HepG2 (cell line): ENCODE data around the gene RHBG. TPM values are rescaled to one million over a fixed set of nuclear protein-coding genes. Genes with fewer than 3 reads are reported as not detected.
A peak's percentile ranks its signal among the peaks of the same experiment; 100 is the strongest.

Experiments
- ATAC-seq: fragments of 200-7000 bp; cut with Tn5 transposase; 3 replicates; pipeline ENCODE4 v1.9.1; 2020; ENCODE audit warnings: mild to moderate bottlenecking, moderate library complexity
- Bru-seq: library from RNA; stranded (reverse); fragments of 400-500 nt; gene quantifications from one replicate; lab custom pipeline; 2021; lab: Mats Ljungman, UMichigan
- BruChase-seq, 2 experiments: library from RNA; stranded (reverse); fragments of 400-500 nt; gene quantifications; one replicate each; lab custom pipeline; 2021; lab: Mats Ljungman, UMichigan
- BruUV-seq: library from RNA; stranded (reverse); fragments of 400-500 nt; replicated peaks from 2 replicates; lab custom pipeline; 2021; lab: Mats Ljungman, UMichigan
- CTCF ChIA-PET: fragments of 300-600 bp; formaldehyde crosslinking; extraction: SDS; loops from one replicate; lab custom pipeline; 2021; ENCODE audit warnings: low total read pairs, inconsistent platforms, low intra/inter-chr PET ratio; lab: Yijun Ruan, JAX
- POLR2A ChIA-PET: fragments of 350-600 bp; sonication (Branson Sonifier 250); formaldehyde crosslinking; loops from one replicate; lab custom pipeline; 2020; ENCODE audit warnings: antibody characterized with exemption, inconsistent platforms; lab: Yijun Ruan, JAX
- DNase-seq: peaks from one replicate; pipeline ENCODE4 v3.0.0-alpha.2; 2015; ENCODE audit warnings: low spot score
- FAIRE-seq: peaks from 3 replicates; lab custom pipeline; 2011; peaks lifted over from hg19 to GRCh38; lab: Jason Lieb, UNC
- H2AFZ ChIP-seq: one replicate; pipeline ENCODE4 v1.6.1; 2011; ENCODE audit warnings: low read length, inconsistent platforms
- H3K27ac ChIP-seq: fragments of 300-600 bp; 3 replicates; pipeline ENCODE4 v1.8.0; 2011; ENCODE audit warnings: mixed run types, mild to moderate bottlenecking, mixed read lengths, low read length, inconsistent platforms; ENCODE audit not compliant: insufficient read depth; ENCODE audit errors: extremely low read length
- H3K27me3 ChIP-seq, 2 experiments: fragments of 200-600 bp in 1 of 2; 2 replicates in 1 of 2; 3 replicates in 1 of 2; pipeline versions ENCODE4 v1.6.0 to v1.8.0; 2011; ENCODE audit warnings: low read length in 2 of 2, mild to moderate bottlenecking in 2 of 2, moderate library complexity in 2 of 2, inconsistent platforms in 1 of 2; ENCODE audit not compliant: insufficient read depth in 2 of 2, control insufficient read depth in 1 of 2
- H3K36me3 ChIP-seq, 2 experiments: fragments of 200-600 bp in 1 of 2; replicated peaks in 1 of 2; 2 replicates in 1 of 2; 3 replicates in 1 of 2; pipeline versions ENCODE4 v1.5.1 to v1.8.0; 2011; ENCODE audit warnings: low read length in 2 of 2, inconsistent platforms in 1 of 2; ENCODE audit not compliant: insufficient read depth in 2 of 2, control insufficient read depth in 1 of 2
- H3K4me1 ChIP-seq: 2 replicates; pipeline ENCODE4 v1.5.1; 2012; ENCODE audit warnings: low read length, inconsistent platforms; ENCODE audit not compliant: insufficient read depth
- H3K4me2 ChIP-seq: 2 replicates; pipeline ENCODE4 v1.6.0; 2011; ENCODE audit warnings: low read depth, low read length, inconsistent platforms
- H3K4me3 ChIP-seq, 3 experiments: fragments of 200-600 bp in 1 of 3; sonication (generic), shearing (Covaris generic) in 1 of 3; replicated peaks in 1 of 3; 2 replicates each; pipeline ENCODE4 v1.5.1; 2011 to 2016; ENCODE audit warnings: low read length in 3 of 3, inconsistent platforms in 2 of 3, low read depth in 2 of 3, mild to moderate bottlenecking in 2 of 3, control low read depth in 1 of 3, mixed read lengths in 1 of 3; ENCODE audit not compliant: insufficient read depth in 1 of 3
- H3K79me2 ChIP-seq: one replicate; pipeline ENCODE4 v1.6.1; 2011; ENCODE audit warnings: low read length, inconsistent platforms; ENCODE audit not compliant: insufficient read depth
- H3K9ac ChIP-seq: 2 replicates; pipeline ENCODE4 v1.6.0; 2011; ENCODE audit warnings: mild to moderate bottlenecking, low read depth, low read length, inconsistent platforms; ENCODE audit not compliant: insufficient read depth
- H3K9me3 ChIP-seq: 2 replicates; pipeline ENCODE4 v1.5.1; 2012; ENCODE audit warnings: mild to moderate bottlenecking, low read length
- H4K20me1 ChIP-seq: 2 replicates; pipeline ENCODE4 v1.6.0; 2011; ENCODE audit warnings: inconsistent platforms, mild to moderate bottlenecking, low read length, moderate library complexity; ENCODE audit not compliant: insufficient read depth
- ASH2L ChIP-seq: fragments of 300-600, 200-600 bp; sonication (generic); IDR thresholded peaks from 2 replicates; pipeline ENCODE4 v1.7.0; 2017; ENCODE audit warnings: low read depth, mild to moderate bottlenecking, moderate library complexity, mixed read lengths, low read length; ENCODE audit not compliant: insufficient read length
- FOXK1 ChIP-seq: sonication (generic); formaldehyde crosslinking; IDR thresholded peaks from 2 replicates; pipeline ENCODE4 v1.4.0; 2020; ENCODE audit warnings: low read depth, missing genetic modification reagents, borderline replicate concordance
- IKZF4 ChIP-seq: sonication (generic); formaldehyde crosslinking; IDR thresholded peaks from 2 replicates; pipeline ENCODE4 v1.5.1; 2020; ENCODE audit warnings: borderline replicate concordance, mild to moderate bottlenecking, low read depth, missing genetic modification reagents; ENCODE audit errors: not compliant biosample characterization
- JDP2 ChIP-seq: sonication (generic); formaldehyde crosslinking; IDR thresholded peaks from 2 replicates; pipeline ENCODE4 v1.8.1; 2022; ENCODE audit warnings: missing genetic modification reagents, borderline replicate concordance
- MED8 ChIP-seq: sonication (generic); formaldehyde crosslinking; IDR thresholded peaks from 2 replicates; pipeline ENCODE4 v1.8.1; 2023; ENCODE audit warnings: mild to moderate bottlenecking, missing genetic modification reagents; ENCODE audit not compliant: insufficient replicate concordance
- NFIB ChIP-seq: sonication (generic); formaldehyde crosslinking; IDR thresholded peaks from 2 replicates; pipeline ENCODE4 v1.9.0; 2021; ENCODE audit warnings: missing genetic modification reagents, mild to moderate bottlenecking, borderline replicate concordance
- RBFOX2 ChIP-seq: fragments of 200-400 bp; formaldehyde crosslinking; IDR thresholded peaks from 2 replicates; pipeline ENCODE4 v1.6.1; 2017; ENCODE audit warnings: low read depth, mild to moderate bottlenecking, low read length
- SETDB1 ChIP-seq: sonication (generic); formaldehyde crosslinking; IDR thresholded peaks from 2 replicates; pipeline ENCODE4 v1.5.1; 2020; ENCODE audit warnings: missing genetic modification reagents, mild to moderate bottlenecking, borderline replicate concordance
- ZBTB1 ChIP-seq: sonication (generic); formaldehyde crosslinking; IDR thresholded peaks from 2 replicates; pipeline ENCODE4 v1.4.0; 2020; ENCODE audit warnings: missing genetic modification reagents, borderline replicate concordance
- ZNF414 ChIP-seq: sonication (generic); formaldehyde crosslinking; IDR thresholded peaks from 2 replicates; pipeline ENCODE4 v1.5.0; 2020; ENCODE audit warnings: missing genetic modification reagents
- ZNF431 ChIP-seq: sonication (generic); formaldehyde crosslinking; IDR thresholded peaks from 2 replicates; pipeline ENCODE4 v1.9.0; 2022; ENCODE audit warnings: missing genetic modification reagents, low read depth, mild to moderate bottlenecking, borderline replicate concordance
- WGBS: methylation state at CpG from one replicate; pipeline ENCODE4 v1.1.6; 2017; ENCODE audit warnings: low lambda C conversion rate; 5-methylcytosine and 5-hydroxymethylcytosine counted together
- in situ Hi-C: cut with HindIII; loops from 2 replicates; pipeline ENCODE4 v1.10.0; 2017; ENCODE audit warnings: low pct_unique_long_range_greater_than_20kb; ENCODE audit not compliant: extremely low pct_ligation_motif_present
- intact Hi-C: fragments of 100-400 bp; cut with micrococcal nuclease; formaldehyde crosslinking; loops from one replicate; pipeline ENCODE4 v1.10.0; 2022; ENCODE audit not compliant: unreplicated experiment
- long read RNA-seq, 2 experiments: library from RNA in 1 of 2; library from polyadenylated mRNA in 1 of 2; stranded (forward) in 1 of 2; unstranded in 1 of 2; transcript quantifications; one replicate each; pipeline ENCODE4 v2.0.0, GENCODE V29; 2019 to 2022
- polyA minus RNA-seq, 3 experiments: library from RNA; depleted of rRNA, polyadenylated mRNA; stranded (reverse); fragments of >200 nt; gene quantifications; 2 replicates each; pipeline ENCODE4 v1.2.3, GENCODE V29; 2011; ENCODE audit warnings: low replicate concordance in 1 of 3
- polyA plus RNA-seq, 8 experiments: library from polyadenylated mRNA; depleted of rRNA in 3 of 8; stranded (reverse) in 7 of 8; unstranded in 1 of 8; fragments of >200 nt; fragmentation: Illumina TruSeq in 4 of 8; extraction: Trizol in 4 of 8; gene quantifications; 2 replicates each; pipeline versions ENCODE4 v1.2.1 to v1.2.3, GENCODE V29; 2011 to 2016; ENCODE audit warnings: low read depth in 4 of 8, missing spikeins in 1 of 8, mixed read lengths in 1 of 8; ENCODE audit not compliant: insufficient read depth in 1 of 8
- total RNA-seq, 5 experiments: library from RNA; depleted of rRNA; stranded (reverse); fragments of >200 nt; fragmentation: Illumina TruSeq; extraction: Trizol; gene quantifications; 2 replicates each; pipeline ENCODE4 v1.2.3, GENCODE V29; 2016; ENCODE audit warnings: low read depth in 1 of 5
- TF ChIP-seq, protein P1 (sequence below): sonication (generic); formaldehyde crosslinking; IDR thresholded peaks from 2 replicates; pipeline ENCODE4 v1.9.0; 2021; ENCODE audit warnings: missing genetic modification reagents, mild to moderate bottlenecking, borderline replicate concordance

Gene RHBG, protein sequence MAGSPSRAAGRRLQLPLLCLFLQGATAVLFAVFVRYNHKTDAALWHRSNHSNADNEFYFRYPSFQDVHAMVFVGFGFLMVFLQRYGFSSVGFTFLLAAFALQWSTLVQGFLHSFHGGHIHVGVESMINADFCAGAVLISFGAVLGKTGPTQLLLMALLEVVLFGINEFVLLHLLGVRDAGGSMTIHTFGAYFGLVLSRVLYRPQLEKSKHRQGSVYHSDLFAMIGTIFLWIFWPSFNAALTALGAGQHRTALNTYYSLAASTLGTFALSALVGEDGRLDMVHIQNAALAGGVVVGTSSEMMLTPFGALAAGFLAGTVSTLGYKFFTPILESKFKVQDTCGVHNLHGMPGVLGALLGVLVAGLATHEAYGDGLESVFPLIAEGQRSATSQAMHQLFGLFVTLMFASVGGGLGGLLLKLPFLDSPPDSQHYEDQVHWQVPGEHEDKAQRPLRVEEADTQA
- 19.9 and 73.5 TPM in 2 replicates for total RNA-seq (2016; rRNA removed; fragmentation: Illumina TruSeq; extraction: Trizol)
- 27.1 and 27.2 TPM in 2 replicates for total RNA-seq (2016; cell fraction: cytosol; rRNA removed; fragmentation: Illumina TruSeq; extraction: Trizol; ENCODE audit: low read depth)
- 19.0 and 70.7 TPM in 2 replicates for total RNA-seq (2016; cell fraction: insoluble cytoplasmic fraction; rRNA removed; fragmentation: Illumina TruSeq; extraction: Trizol)
- total RNA-seq (2016; cell fraction: membrane; rRNA removed; fragmentation: Illumina TruSeq; extraction: Trizol): 28.4 and 29.7 TPM in 2 replicates
- 120 and 140 TPM in 2 replicates for total RNA-seq (2016; cell fraction: nucleus; rRNA removed; fragmentation: Illumina TruSeq; extraction: Trizol)
- 61.8 and 90.0 TPM in 2 replicates for polyA plus RNA-seq (2011; rRNA removed)
- 15.8 and 22.5 TPM in 2 replicates for polyA plus RNA-seq (2011; cell fraction: cytosol; rRNA removed)
- polyA plus RNA-seq (2011; cell fraction: nucleus; rRNA removed): 518 and 570 TPM in 2 replicates
- 48.2 and 62.5 TPM in 2 replicates for polyA plus RNA-seq (2012)
- 19.4 and 21.4 TPM in 2 replicates for polyA plus RNA-seq (2016; cell fraction: cytosol; fragmentation: Illumina TruSeq; extraction: Trizol; ENCODE audit: low read depth)
- polyA plus RNA-seq (2016; cell fraction: insoluble cytoplasmic fraction; fragmentation: Illumina TruSeq; extraction: Trizol; ENCODE audit: low read depth): 25.1 and 33.6 TPM in 2 replicates
- 30.5 and 32.9 TPM in 2 replicates for polyA plus RNA-seq (2016; cell fraction: membrane; fragmentation: Illumina TruSeq; extraction: Trizol; ENCODE audit: low read depth)
- polyA plus RNA-seq (2016; cell fraction: nucleus; fragmentation: Illumina TruSeq; extraction: Trizol; ENCODE audit: insufficient read depth, low read depth): 499 and 532 TPM in 2 replicates
- 63.5 TPM in 1 of 2 replicates, not detected in the other for polyA minus RNA-seq (2011; rRNA and poly(A)+ RNA removed; ENCODE audit: low replicate concordance)
- polyA minus RNA-seq (2011; cell fraction: cytosol; rRNA and poly(A)+ RNA removed): 7.9 and 12.7 TPM in 2 replicates
- polyA minus RNA-seq (2011; cell fraction: nucleus; rRNA and poly(A)+ RNA removed): 124 and 143 TPM in 2 replicates
- Bru-seq, nascent RNA: percentile 98 among the genes with signal in this experiment
- BruChase-seq, experiment 1, labeled RNA remaining after a 6-hour chase: percentile 95 among the genes with signal in this experiment
- BruChase-seq, experiment 2, labeled RNA remaining after a 2-hour chase: percentile 97 among the genes with signal in this experiment
- long read RNA-seq, experiment 1, partial matches to known transcripts: 11 of 48 reads
- long read RNA-seq, experiment 1, other reads (novel, unspliced or antisense): 37 of 48 reads
- long read RNA-seq, experiment 2, partial matches to known transcripts: 9 of 67 reads
- long read RNA-seq, experiment 2, other reads (novel, unspliced or antisense): 57 of 67 reads

GRCh38 chr1:156368889-156369684 is at the start of gene RHBG:
RHBG (plus strand) TSS chr1:156369211; CDS start chr1:156369250, 39 bp downstream.
- Histone ChIP-seq H3K9ac (peak within 1 kb of the TSS; percentile 90), H3K4me3 (peak within 1 kb of the TSS; percentile 70 to 91 (median 90)), H4K20me1 (no peaks in the 10 kb centered on the region), H2AFZ (no peak within 1 kb of the TSS), H3K4me2 (peak within 1 kb of the TSS; percentile 98), H3K36me3 (no peaks in the 10 kb centered on the region; a peak in 1 of 5 replicates), H3K79me2 (peaks cover 39% of the 10 kb centered on the region), H3K27me3 (no peaks in the 10 kb centered on the region; a peak in 1 of 5 replicates), H3K9me3 (no peaks in the 10 kb centered on the region), H3K27ac (peak within 1 kb of the TSS; percentile 98), H3K4me1 (peaks cover 87% of the 10 kb centered on the region)
- CTCF ChIA-PET: interaction anchor here (1.2 kb wide), 1 partner anchor 13 kb away, joined by 3 read pairs; no protein-coding TSS in a partner anchor
- no peak for FAIRE-seq
- in situ Hi-C loops: no loop called here
- ATAC-seq: peak; percentile 20
- intact Hi-C loops: no loop called here
- no TSS peak for BruUV-seq
- WGBS: 2% methylated on average over 20 of the region's 48 CpGs
- DNase-seq: peak; percentile 48
- POLR2A ChIA-PET: interaction anchor here (1.0 to 8.5 kb wide), 5 partner anchors 12 to 88 kb away, joined by 3 to 189 read pairs (median 4); partner anchors contain the start of genes CCT3, SMG5 and TSACC
- TF ChIP-seq NFIB (CRISPR knock-in tag) (no peak), FOXK1 (CRISPR knock-in tag) (0 out of 2 replicates have a peak, but pooled peaks have one; percentile 15), RBFOX2 (peak; percentile 98), JDP2 (no peak), ZNF431 (no peak), ZBTB1 (CRISPR knock-in tag) (no peak), IKZF4 (CRISPR knock-in tag) (no peak), MED8 (no peak), SETDB1 (CRISPR knock-in tag) (no peak), ASH2L (peak; percentile 40), ZNF414 (CRISPR knock-in tag) (peak; percentile 40; the same call in 1 of the 2 replicates)
- TF ChIP-seq, protein P1, sequence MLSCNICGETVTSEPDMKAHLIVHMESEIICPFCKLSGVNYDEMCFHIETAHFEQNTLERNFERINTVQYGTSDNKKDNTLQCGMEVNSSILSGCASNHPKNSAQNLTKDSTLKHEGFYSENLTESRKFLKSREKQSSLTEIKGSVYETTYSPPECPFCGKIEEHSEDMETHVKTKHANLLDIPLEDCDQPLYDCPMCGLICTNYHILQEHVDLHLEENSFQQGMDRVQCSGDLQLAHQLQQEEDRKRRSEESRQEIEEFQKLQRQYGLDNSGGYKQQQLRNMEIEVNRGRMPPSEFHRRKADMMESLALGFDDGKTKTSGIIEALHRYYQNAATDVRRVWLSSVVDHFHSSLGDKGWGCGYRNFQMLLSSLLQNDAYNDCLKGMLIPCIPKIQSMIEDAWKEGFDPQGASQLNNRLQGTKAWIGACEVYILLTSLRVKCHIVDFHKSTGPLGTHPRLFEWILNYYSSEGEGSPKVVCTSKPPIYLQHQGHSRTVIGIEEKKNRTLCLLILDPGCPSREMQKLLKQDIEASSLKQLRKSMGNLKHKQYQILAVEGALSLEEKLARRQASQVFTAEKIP (CRISPR knock-in tag): no peak
